MM.1S (cell line): ENCODE results near the gene YPEL4.

Source experiments
- CTCF ChIP-seq: fragments of 300-600 bp; sonication (generic); IDR thresholded peaks from 2 replicates; pipeline ENCODE4 v1.5.1; 2016; ENCODE audit warnings: antibody characterized with exemption, low read length, mixed read lengths
- EZH2phosphoT487 ChIP-seq: fragments of 300-600 bp; sonication (generic); IDR thresholded peaks from 2 replicates; pipeline ENCODE4 v1.6.1; 2018; ENCODE audit warnings: antibody characterized with exemption, low read length

GRCh38 chr11:57668434-57668782 lies 18.7 kb upstream of the YPEL4 start:
- TF ChIP-seq CTCF (no peak), EZH2phosphoT487 (no peak)
